ENCODE measurements around the gene TCEA2. TPM values are rescaled to one million over a fixed set of nuclear protein-coding genes. Genes with fewer than 3 reads are reported as not detected.

The TCEA2 gene
- total and polyA plus RNA-seq, 2 of the 13 experiments (the other 11 are each of a cell fraction or from before 2014, with no cell fraction given): 28.1 to 33.7 TPM

- no peak for TF ChIP-seq HNF4A (CRISPR knock-in tag; IDR thresholded peaks at IDR 0.05)
- peak; percentile 49 for TF ChIP-seq TFDP2 (CRISPR knock-in tag; IDR thresholded peaks at IDR 0.05)
- peak; percentile 61 for TF ChIP-seq ZNF329 (CRISPR knock-in tag; IDR thresholded peaks at IDR 0.05; ENCODE audit: low read depth)
- TF ChIP-seq TCF7 (IDR thresholded peaks at IDR 0.05; ENCODE audit: low read depth): no peak
- TF ChIP-seq MATR3 (CRISPR knock-in tag; IDR thresholded peaks at IDR 0.05): no peak
- no peak; the same call in 1 of the 2 replicates for TF ChIP-seq HMGXB3 (CRISPR knock-in tag; IDR thresholded peaks at IDR 0.05; ENCODE audit: borderline replicate concordance)
- TF ChIP-seq TMF1 (CRISPR knock-in tag; IDR thresholded peaks at IDR 0.05; ENCODE audit: low read depth): no peak
- TF ChIP-seq REXO4 (CRISPR knock-in tag; IDR thresholded peaks at IDR 0.05; ENCODE audit: borderline replicate concordance): 0 out of 2 replicates have a peak, but pooled peaks have one; percentile 39
- TF ChIP-seq HOXD1 (CRISPR knock-in tag; IDR thresholded peaks at IDR 0.05): no peak
- 0 out of 2 replicates have a peak, but pooled peaks have one; percentile 48 for TF ChIP-seq NR1H2 (CRISPR knock-in tag; IDR thresholded peaks at IDR 0.05; ENCODE audit: borderline replicate concordance, low read depth)
- TF ChIP-seq FOSL2 (CRISPR knock-in tag; IDR thresholded peaks at IDR 0.05): no peak; the same call in 1 of the 2 replicates
- no peak for TF ChIP-seq NCOA2 (CRISPR knock-in tag; IDR thresholded peaks at IDR 0.05)
- no peak for TF ChIP-seq CBX1 (IDR thresholded peaks at IDR 0.05; ENCODE audit: low read depth)
- peak; percentile 31; the same call in 1 of the 2 replicates for TF ChIP-seq AHDC1 (CRISPR knock-in tag; IDR thresholded peaks at IDR 0.05; ENCODE audit: borderline replicate concordance)
- TF ChIP-seq RORA (CRISPR knock-in tag; IDR thresholded peaks at IDR 0.05): no peak
These were observed 20.8 kb upstream of the TCEA2 start (continued) for GRCh38 chr20:64042054-64042781.
